K562 (cell line): ENCODE data around the gene DPH1.

Experiments used
- EZH2 ChIP-seq: IDR thresholded peaks from 2 replicates; pipeline ENCODE4 v1.6.1; 2012; ENCODE audit warnings: low read depth, mild to moderate bottlenecking, inconsistent platforms, low read length, borderline replicate concordance
- IFI16 ChIP-seq: fragments of 250-450 bp; sonication (Bioruptor Pico); IDR thresholded peaks from 2 replicates; pipeline ENCODE4 v2.1.2; 2022; ENCODE audit warnings: mild to moderate bottlenecking, inconsistent platforms
- POLR2A ChIP-seq: fragments of 450-650 bp; conservative IDR thresholded peaks from 2 replicates; pipeline ENCODE4 v1.6.1; 2016
- RAD21 ChIP-seq, 2 experiments: fragments of 250-450 bp in 1 of 2; fragments of 450-650 bp in 1 of 2; sonication (Bioruptor Pico) in 1 of 2; formaldehyde crosslinking in 1 of 2; IDR thresholded peaks in 1 of 2; conservative IDR thresholded peaks in 1 of 2; 2 replicates each; pipeline versions ENCODE4 v1.4.0 to v1.8.0; 2020 to 2022; ENCODE audit warnings: mild to moderate bottlenecking in 2 of 2, moderate library complexity in 1 of 2
- SIN3A ChIP-seq, 2 experiments: fragments of 150-350 bp in 1 of 2; IDR thresholded peaks; 2 replicates each; pipeline ENCODE4 v1.6.1; 2011 to 2016; ENCODE audit warnings: borderline replicate concordance in 2 of 2, low read depth in 2 of 2, low read length in 2 of 2, mild to moderate bottlenecking in 2 of 2, moderate library complexity in 2 of 2; ENCODE audit not compliant: control insufficient read depth in 1 of 2
- TAF15 ChIP-seq: fragments of 200-400 bp; formaldehyde crosslinking; IDR thresholded peaks from 2 replicates; pipeline ENCODE4 v1.6.1; 2017; ENCODE audit warnings: mild to moderate bottlenecking, low read depth, low read length, moderate library complexity
- TCF7L2 ChIP-seq: fragments of 150-350 bp; IDR thresholded peaks from 2 replicates; pipeline ENCODE4 v1.6.1; 2016; ENCODE audit warnings: low read depth, mild to moderate bottlenecking, low read length, moderate library complexity
- YY1 ChIP-seq, 3 experiments: IDR thresholded peaks; 2 replicates each; pipeline ENCODE4 v1.6.1; 2011; ENCODE audit warnings: low read length in 2 of 3, mild to moderate bottlenecking in 2 of 3, moderate library complexity in 2 of 3, borderline replicate concordance in 1 of 3, control low read depth in 1 of 3, low read depth in 1 of 3; ENCODE audit not compliant: insufficient read depth in 3 of 3, insufficient replicate concordance in 2 of 3, control insufficient read depth in 1 of 3, insufficient read length in 1 of 3; ENCODE audit errors: extremely low read depth in 1 of 3
- TF ChIP-seq, protein P1 (sequence below), 3 experiments: IDR thresholded peaks in 2 of 3; conservative IDR thresholded peaks in 1 of 3; 2 replicates each; pipeline ENCODE4 v1.5.1; 2011 to 2012; ENCODE audit warnings: low read length in 3 of 3, mild to moderate bottlenecking in 3 of 3, control low read depth in 2 of 3, improper control_type of control experiment in 1 of 3, inconsistent platforms in 1 of 3, low read depth in 1 of 3, mixed read lengths in 1 of 3, moderate library complexity in 1 of 3; ENCODE audit not compliant: insufficient read depth in 2 of 3
- TF ChIP-seq, protein P2 (sequence below), 2 experiments: fragments of 200-800 bp in 1 of 2; sonication (Bioruptor generic) in 1 of 2; sonication (generic) in 1 of 2; formaldehyde crosslinking in 1 of 2; IDR thresholded peaks in 1 of 2; conservative IDR thresholded peaks in 1 of 2; 2 replicates each; pipeline versions ENCODE4 v1.5.0 to v1.6.1; 2016 to 2020; ENCODE audit warnings: missing compliant biosample characterization in 1 of 2, missing genetic modification characterization in 1 of 2, missing genetic modification reagents in 1 of 2
- TF ChIP-seq, protein P3 (sequence below): fragments of 250-450 bp; sonication (Bioruptor Pico); IDR thresholded peaks from 2 replicates; pipeline ENCODE4 v1.4.0; 2020
- TF ChIP-seq, protein P4 (sequence below): fragments of 450-650 bp; IDR thresholded peaks from 2 replicates; pipeline ENCODE4 v1.6.1; 2016; ENCODE audit warnings: borderline replicate concordance
- TF ChIP-seq, protein P5 (sequence below): sonication (generic); formaldehyde crosslinking; IDR thresholded peaks from 2 replicates; pipeline ENCODE4 v1.8.1; 2023; ENCODE audit warnings: mild to moderate bottlenecking, missing genetic modification reagents
- TF ChIP-seq, protein P6 (sequence below): fragments of 250-450 bp; sonication (Bioruptor Pico); IDR thresholded peaks from 2 replicates; pipeline ENCODE4 v1.5.0; 2022; ENCODE audit warnings: mild to moderate bottlenecking

DNA sequence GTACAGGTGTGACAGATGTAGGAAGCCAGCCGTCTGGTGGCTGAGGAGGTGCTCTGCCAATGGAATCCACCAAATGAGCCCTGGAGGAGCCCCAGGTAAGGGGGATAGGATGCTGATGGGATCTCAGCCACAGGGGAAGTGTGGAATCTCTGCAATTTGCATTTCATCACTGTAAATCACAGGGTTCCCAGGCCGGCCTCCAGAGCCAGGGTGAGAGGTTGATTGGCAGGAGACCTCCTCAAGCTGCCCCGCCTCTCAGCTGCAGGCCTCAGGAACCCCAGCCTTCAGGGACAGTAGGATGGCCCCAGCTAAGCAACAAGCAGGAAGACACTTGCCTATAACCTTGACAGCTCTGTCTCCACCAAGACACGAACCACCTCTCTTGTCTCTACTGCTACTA lies 44.3 kb upstream of the DPH1 start:
- TF ChIP-seq TCF7L2 (no peak), YY1 (IDR thresholded peaks at IDR 0.05; ENCODE audit: borderline replicate concordance in 1 of 3, control insufficient read depth in 1 of 3, extremely low read depth in 1 of 3, insufficient read depth in 3 of 3, insufficient read length in 1 of 3, insufficient replicate concordance in 2 of 3, low read depth in 1 of 3, low read length in 2 of 3) (no peak), POLR2A (no peak), RAD21 (CRISPR knock-in tag; conservative IDR thresholded peaks at IDR 0.05 in 1 of 2, IDR thresholded peaks at IDR 0.05 in 1 of 2) (no peak), EZH2 (no peak), IFI16 (CRISPR knock-in tag) (no peak), TAF15 (no peak), SIN3A (IDR thresholded peaks at IDR 0.05; ENCODE audit: borderline replicate concordance in 2 of 2, control insufficient read depth in 1 of 2, low read depth in 2 of 2, low read length in 2 of 2) (no peak)
- TF ChIP-seq, protein P1, sequence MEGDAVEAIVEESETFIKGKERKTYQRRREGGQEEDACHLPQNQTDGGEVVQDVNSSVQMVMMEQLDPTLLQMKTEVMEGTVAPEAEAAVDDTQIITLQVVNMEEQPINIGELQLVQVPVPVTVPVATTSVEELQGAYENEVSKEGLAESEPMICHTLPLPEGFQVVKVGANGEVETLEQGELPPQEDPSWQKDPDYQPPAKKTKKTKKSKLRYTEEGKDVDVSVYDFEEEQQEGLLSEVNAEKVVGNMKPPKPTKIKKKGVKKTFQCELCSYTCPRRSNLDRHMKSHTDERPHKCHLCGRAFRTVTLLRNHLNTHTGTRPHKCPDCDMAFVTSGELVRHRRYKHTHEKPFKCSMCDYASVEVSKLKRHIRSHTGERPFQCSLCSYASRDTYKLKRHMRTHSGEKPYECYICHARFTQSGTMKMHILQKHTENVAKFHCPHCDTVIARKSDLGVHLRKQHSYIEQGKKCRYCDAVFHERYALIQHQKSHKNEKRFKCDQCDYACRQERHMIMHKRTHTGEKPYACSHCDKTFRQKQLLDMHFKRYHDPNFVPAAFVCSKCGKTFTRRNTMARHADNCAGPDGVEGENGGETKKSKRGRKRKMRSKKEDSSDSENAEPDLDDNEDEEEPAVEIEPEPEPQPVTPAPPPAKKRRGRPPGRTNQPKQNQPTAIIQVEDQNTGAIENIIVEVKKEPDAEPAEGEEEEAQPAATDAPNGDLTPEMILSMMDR (IDR thresholded peaks at IDR 0.05 in 2 of 3, conservative IDR thresholded peaks at IDR 0.05 in 1 of 3; ENCODE audit: insufficient read depth in 2 of 3, low read depth in 1 of 3, low read length in 3 of 3) = no peak
- TF ChIP-seq, protein P2, sequence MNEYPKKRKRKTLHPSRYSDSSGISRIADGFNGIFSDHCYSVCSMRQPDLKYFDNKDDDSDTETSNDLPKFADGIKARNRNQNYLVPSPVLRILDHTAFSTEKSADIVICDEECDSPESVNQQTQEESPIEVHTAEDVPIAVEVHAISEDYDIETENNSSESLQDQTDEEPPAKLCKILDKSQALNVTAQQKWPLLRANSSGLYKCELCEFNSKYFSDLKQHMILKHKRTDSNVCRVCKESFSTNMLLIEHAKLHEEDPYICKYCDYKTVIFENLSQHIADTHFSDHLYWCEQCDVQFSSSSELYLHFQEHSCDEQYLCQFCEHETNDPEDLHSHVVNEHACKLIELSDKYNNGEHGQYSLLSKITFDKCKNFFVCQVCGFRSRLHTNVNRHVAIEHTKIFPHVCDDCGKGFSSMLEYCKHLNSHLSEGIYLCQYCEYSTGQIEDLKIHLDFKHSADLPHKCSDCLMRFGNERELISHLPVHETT (CRISPR knock-in tag; conservative IDR thresholded peaks at IDR 0.05 in 1 of 2, IDR thresholded peaks at IDR 0.05 in 1 of 2) = no peak
- TF ChIP-seq, protein P3, sequence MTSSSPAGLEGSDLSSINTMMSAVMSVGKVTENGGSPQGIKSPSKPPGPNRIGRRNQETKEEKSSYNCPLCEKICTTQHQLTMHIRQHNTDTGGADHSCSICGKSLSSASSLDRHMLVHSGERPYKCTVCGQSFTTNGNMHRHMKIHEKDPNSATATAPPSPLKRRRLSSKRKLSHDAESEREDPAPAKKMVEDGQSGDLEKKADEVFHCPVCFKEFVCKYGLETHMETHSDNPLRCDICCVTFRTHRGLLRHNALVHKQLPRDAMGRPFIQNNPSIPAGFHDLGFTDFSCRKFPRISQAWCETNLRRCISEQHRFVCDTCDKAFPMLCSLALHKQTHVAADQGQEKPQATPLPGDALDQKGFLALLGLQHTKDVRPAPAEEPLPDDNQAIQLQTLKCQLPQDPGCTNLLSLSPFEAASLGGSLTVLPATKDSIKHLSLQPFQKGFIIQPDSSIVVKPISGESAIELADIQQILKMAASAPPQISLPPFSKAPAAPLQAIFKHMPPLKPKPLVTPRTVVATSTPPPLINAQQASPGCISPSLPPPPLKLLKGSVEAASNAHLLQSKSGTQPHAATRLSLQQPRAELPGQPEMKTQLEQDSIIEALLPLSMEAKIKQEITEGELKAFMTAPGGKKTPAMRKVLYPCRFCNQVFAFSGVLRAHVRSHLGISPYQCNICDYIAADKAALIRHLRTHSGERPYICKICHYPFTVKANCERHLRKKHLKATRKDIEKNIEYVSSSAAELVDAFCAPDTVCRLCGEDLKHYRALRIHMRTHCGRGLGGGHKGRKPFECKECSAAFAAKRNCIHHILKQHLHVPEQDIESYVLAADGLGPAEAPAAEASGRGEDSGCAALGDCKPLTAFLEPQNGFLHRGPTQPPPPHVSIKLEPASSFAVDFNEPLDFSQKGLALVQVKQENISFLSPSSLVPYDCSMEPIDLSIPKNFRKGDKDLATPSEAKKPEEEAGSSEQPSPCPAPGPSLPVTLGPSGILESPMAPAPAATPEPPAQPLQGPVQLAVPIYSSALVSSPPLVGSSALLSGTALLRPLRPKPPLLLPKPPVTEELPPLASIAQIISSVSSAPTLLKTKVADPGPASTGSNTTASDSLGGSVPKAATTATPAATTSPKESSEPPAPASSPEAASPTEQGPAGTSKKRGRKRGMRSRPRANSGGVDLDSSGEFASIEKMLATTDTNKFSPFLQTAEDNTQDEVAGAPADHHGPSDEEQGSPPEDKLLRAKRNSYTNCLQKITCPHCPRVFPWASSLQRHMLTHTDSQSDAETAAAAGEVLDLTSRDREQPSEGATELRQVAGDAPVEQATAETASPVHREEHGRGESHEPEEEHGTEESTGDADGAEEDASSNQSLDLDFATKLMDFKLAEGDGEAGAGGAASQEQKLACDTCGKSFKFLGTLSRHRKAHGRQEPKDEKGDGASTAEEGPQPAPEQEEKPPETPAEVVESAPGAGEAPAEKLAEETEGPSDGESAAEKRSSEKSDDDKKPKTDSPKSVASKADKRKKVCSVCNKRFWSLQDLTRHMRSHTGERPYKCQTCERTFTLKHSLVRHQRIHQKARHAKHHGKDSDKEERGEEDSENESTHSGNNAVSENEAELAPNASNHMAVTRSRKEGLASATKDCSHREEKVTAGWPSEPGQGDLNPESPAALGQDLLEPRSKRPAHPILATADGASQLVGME (CRISPR knock-in tag) = no peak
- TF ChIP-seq, protein P4, sequence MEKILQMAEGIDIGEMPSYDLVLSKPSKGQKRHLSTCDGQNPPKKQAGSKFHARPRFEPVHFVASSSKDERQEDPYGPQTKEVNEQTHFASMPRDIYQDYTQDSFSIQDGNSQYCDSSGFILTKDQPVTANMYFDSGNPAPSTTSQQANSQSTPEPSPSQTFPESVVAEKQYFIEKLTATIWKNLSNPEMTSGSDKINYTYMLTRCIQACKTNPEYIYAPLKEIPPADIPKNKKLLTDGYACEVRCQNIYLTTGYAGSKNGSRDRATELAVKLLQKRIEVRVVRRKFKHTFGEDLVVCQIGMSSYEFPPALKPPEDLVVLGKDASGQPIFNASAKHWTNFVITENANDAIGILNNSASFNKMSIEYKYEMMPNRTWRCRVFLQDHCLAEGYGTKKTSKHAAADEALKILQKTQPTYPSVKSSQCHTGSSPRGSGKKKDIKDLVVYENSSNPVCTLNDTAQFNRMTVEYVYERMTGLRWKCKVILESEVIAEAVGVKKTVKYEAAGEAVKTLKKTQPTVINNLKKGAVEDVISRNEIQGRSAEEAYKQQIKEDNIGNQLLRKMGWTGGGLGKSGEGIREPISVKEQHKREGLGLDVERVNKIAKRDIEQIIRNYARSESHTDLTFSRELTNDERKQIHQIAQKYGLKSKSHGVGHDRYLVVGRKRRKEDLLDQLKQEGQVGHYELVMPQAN = no peak
- TF ChIP-seq, protein P5, sequence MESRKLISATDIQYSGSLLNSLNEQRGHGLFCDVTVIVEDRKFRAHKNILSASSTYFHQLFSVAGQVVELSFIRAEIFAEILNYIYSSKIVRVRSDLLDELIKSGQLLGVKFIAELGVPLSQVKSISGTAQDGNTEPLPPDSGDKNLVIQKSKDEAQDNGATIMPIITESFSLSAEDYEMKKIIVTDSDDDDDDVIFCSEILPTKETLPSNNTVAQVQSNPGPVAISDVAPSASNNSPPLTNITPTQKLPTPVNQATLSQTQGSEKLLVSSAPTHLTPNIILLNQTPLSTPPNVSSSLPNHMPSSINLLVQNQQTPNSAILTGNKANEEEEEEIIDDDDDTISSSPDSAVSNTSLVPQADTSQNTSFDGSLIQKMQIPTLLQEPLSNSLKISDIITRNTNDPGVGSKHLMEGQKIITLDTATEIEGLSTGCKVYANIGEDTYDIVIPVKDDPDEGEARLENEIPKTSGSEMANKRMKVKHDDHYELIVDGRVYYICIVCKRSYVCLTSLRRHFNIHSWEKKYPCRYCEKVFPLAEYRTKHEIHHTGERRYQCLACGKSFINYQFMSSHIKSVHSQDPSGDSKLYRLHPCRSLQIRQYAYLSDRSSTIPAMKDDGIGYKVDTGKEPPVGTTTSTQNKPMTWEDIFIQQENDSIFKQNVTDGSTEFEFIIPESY (CRISPR knock-in tag) = no peak
- TF ChIP-seq, protein P6, sequence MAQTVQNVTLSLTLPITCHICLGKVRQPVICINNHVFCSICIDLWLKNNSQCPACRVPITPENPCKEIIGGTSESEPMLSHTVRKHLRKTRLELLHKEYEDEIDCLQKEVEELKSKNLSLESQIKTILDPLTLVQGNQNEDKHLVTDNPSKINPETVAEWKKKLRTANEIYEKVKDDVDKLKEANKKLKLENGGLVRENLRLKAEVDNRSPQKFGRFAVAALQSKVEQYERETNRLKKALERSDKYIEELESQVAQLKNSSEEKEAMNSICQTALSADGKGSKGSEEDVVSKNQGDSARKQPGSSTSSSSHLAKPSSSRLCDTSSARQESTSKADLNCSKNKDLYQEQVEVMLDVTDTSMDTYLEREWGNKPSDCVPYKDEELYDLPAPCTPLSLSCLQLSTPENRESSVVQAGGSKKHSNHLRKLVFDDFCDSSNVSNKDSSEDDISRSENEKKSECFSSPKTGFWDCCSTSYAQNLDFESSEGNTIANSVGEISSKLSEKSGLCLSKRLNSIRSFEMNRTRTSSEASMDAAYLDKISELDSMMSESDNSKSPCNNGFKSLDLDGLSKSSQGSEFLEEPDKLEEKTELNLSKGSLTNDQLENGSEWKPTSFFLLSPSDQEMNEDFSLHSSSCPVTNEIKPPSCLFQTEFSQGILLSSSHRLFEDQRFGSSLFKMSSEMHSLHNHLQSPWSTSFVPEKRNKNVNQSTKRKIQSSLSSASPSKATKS (CRISPR knock-in tag) = no peak
